ENCODE results near the gene HACL1. TPM values are rescaled to one million over a fixed set of nuclear protein-coding genes. Genes with fewer than 3 reads are reported as not detected.
"Not testable (repeated sequence)": the region's sequence is repeated elsewhere in the genome, so short reads cannot be mapped to it uniquely, and the experiment has no call there.

The HACL1 gene
- total RNA-seq, 4 donors from 2014 or later = 19.8 to 26.4 (median 21.1) TPM

DNA sequence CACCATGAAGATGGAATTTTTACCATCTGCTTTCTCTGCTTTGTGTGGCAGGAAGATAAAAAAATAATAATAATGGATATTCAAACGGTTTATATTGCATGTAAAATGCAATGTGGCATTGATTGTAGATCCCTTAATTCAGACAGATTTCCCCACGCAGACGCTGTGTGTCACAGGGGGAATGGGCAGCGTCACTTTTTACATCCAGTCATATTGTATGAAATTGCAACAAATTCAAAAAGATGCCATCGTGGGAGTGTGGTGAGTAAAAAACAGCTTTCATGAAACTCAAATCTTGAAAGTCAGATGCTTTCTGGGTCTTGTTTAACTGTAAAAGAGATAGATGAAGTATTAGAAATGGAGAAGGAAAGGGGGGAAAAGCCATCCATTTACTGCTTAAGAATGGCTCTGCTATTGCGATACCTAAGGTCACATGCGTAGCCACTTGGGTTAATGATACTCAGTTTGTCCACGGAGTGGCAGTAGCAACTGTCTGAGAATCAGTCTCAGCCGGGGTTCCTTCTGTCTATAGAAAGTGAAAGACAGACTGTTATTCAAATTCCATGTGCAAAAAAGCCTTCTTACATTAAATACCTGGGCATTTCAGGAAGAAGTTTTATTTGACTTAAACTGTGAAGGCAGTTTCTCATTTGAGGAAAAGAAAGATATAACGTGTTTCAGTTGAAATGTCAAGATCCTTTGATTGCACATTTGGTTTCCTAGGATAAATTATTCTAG is 28.7 kb upstream of the HACL1 start:
- DNase-seq (ENCODE audit: low spot score) = no peak
- ATAC-seq (ENCODE audit: low FRiP score) = peak; percentile 89
- TF ChIP-seq, protein P1, sequence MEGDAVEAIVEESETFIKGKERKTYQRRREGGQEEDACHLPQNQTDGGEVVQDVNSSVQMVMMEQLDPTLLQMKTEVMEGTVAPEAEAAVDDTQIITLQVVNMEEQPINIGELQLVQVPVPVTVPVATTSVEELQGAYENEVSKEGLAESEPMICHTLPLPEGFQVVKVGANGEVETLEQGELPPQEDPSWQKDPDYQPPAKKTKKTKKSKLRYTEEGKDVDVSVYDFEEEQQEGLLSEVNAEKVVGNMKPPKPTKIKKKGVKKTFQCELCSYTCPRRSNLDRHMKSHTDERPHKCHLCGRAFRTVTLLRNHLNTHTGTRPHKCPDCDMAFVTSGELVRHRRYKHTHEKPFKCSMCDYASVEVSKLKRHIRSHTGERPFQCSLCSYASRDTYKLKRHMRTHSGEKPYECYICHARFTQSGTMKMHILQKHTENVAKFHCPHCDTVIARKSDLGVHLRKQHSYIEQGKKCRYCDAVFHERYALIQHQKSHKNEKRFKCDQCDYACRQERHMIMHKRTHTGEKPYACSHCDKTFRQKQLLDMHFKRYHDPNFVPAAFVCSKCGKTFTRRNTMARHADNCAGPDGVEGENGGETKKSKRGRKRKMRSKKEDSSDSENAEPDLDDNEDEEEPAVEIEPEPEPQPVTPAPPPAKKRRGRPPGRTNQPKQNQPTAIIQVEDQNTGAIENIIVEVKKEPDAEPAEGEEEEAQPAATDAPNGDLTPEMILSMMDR (IDR thresholded peaks at IDR 0.05) = no peak

DNA sequence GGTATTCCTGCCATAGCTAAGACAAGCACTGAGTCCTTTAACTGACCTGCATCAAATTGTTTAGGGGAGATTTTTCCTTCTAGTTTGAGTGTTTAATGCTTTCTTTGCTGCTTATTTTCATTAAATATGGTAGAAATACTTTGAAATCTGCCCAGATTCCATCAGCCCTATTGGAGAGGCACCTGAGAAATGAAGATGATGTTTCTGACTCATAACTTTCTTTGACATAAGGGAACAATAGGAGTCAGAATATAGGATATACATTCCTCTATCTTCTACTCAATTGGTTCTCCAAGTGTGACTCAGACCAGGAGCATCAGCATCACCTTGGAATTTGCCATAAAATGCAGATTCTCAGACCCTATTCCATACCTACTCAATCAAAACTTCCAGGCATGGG is 27.6 kb upstream of the HACL1 start:
- TF ChIP-seq, protein P1 (IDR thresholded peaks at IDR 0.05) = no peak
- ATAC-seq (ENCODE audit: low FRiP score) = no peak
- no peak for DNase-seq (ENCODE audit: low spot score)

DNA sequence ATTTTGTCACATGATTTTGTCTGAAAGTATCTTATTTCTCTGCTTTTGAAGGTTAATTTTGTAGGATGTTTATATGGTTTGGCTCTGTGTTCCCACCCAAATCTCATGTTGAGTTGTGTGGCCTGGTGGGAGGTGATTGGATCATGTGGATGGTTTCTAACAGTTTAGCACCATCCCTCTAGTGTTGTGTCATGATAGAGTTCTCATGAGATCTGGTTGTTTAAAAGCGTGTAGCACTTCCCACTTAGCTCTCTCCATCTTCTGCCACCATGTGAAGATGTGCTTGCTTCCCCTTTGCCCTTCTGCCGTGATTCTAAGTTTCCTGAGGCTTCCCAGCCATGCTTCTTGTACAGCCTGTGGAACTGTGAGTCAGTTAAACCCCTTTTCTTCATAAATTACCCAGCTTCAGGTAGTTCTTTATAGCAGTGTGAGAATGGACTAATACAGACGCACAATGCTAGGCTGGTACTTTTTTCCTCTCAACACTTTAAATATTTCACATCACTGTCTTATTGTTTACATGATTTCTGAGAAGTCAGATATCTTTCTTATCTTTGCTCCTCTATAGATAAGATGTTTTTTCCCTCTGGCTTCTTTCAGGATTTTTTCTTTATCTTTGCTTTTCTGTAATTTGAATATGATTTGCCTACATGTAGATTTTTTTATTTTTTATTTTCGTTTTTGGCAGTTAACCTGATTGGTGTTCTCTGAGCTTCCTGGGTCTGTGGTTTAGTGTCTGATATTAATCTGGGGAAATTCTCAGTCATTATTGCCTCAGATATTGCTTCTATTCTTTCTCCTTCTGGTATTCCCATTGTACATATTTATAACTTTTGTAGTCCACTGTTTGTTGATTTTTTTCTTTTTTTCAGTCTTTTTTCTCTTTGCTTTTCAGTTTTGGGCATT is 22.4 kb upstream of the HACL1 start:
- ATAC-seq (ENCODE audit: low FRiP score) (no peak), DNase-seq (ENCODE audit: low spot score) (no peak)
- TF ChIP-seq, protein P1 (IDR thresholded peaks at IDR 0.05) = no peak

DNA sequence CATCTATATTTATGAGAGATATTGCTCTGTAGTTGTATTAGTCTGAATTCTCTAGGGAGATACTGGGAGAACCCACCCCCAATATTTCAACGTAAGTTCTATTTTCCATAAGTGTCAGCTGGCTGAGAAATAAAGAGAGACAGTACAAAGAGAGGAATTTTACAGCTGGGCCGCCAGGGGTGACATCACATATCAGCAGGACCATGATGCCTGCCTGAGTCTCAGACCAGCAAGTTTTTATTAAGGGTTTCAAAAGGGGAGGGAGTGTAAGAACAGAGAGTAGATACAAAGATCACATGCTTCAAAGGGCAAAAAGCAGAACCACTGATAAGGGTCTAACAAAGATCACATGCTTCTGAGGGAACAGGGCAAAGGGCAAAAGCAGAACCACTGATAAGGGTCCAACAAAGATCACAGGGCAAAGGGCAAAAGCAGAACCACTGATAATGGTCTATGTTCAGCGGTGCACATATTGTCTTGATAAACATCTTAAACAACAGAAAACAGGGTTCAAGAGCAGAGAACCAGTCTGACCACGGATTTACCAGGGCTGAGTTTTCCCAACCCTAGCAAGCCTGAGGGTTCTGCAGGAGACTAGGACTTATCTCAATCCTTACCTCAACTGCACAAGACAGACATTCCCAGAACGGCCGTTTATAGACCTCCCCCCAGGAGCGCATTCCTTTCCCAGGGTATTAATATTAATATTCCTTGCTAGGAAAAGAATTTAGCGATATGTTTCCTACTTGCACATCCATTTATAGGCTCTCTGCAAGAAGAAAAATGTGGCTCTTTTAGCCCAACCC is 18.5 kb upstream of the HACL1 start:
- ATAC-seq (ENCODE audit: low FRiP score); DNase-seq (ENCODE audit: low spot score): not testable (repeated sequence)

DNA sequence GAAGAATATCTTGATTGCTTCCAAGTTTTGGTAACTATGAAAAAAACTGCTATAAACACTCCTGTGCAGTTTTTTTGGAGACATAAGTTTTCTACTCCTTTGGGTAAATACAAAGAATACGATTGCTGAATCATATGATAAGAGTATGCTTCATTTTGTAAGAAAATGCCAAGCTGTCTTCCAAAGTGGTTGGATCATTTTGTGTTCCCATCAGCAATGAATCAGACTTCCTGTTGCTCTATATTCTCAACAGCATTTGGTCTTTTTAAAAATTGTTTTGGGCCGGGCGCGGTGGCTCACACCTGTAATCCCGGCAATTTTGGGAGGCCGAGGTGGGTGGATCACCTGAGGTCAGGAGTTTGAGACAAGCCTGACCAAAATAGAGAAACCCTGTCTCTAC is 14.7 kb upstream of the HACL1 start:
- peak; percentile 84 for ATAC-seq (ENCODE audit: low FRiP score)
- no peak for DNase-seq (ENCODE audit: low spot score)
- TF ChIP-seq, protein P1 (IDR thresholded peaks at IDR 0.05) = no peak

DNA sequence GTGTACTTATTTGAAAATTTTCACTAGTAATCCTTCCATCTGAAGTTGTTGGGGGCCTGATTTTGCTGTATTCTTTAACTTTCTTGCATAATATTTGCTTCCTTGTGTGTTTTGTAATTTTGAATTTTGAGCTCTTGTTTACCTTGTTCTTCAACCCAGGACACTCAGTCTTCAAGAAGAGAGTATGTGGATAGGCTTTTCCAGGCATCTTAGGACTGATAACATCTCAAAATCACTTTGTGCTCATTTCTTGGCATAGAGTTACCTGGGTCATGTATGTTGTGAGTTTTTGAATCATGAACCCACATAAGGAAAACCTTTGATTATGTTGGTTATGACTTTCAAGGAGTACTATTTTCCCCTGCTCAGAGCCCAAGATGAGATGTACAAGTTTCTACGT is 13.6 kb upstream of the HACL1 start:
- TF ChIP-seq, protein P1 (IDR thresholded peaks at IDR 0.05) = no peak
- ATAC-seq (ENCODE audit: low FRiP score) (no peak), DNase-seq (ENCODE audit: low spot score) (no peak)

DNA sequence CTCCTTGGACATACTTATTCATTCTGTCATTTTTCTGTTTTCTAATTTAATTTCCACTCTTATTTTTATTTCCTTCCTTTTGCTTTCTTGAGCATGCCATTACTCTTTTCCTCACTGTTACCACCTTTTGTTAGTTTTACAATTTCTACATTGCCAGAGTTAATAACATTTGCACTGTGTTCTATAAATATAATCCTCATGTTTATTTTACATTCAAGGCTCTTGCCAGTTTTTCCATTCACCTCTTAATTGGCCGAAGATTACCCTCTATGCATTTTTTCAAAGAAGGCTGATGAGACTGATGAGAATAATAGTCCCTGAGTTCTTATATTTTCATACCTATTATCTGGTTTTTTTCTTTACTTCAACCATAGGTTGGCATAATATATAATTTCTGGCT is 10.6 kb upstream of the HACL1 start:
- TF ChIP-seq, protein P1 (IDR thresholded peaks at IDR 0.05) = no peak
- DNase-seq (ENCODE audit: low spot score) (no peak), ATAC-seq (ENCODE audit: low FRiP score) (no peak)

Data from omental fat pad (tissue), 4 donors.